HL-60 (cell line): ENCODE results near the gene CTNND2.

Source experiments
- DNase-seq, 2 experiments: peaks; one replicate each; pipeline ENCODE4 v3.0.0-alpha.2; 2010 to 2020; ENCODE audit warnings: low read depth in 1 of 2, low spot score in 1 of 2
- H3K27ac ChIP-seq: fragments of 250-450 bp; sonication (Bioruptor Pico); replicated peaks from 2 replicates; pipeline ENCODE4 v1.5.1; 2020; ENCODE audit warnings: mild to moderate bottlenecking, moderate library complexity
- H3K27me3 ChIP-seq: fragments of 250-450 bp; sonication (Bioruptor Pico); 2 replicates; pipeline ENCODE4 v1.5.1; 2021; ENCODE audit warnings: mild to moderate bottlenecking, moderate library complexity; ENCODE audit not compliant: insufficient read depth, poor library complexity, severe bottlenecking
- H3K4me3 ChIP-seq: replicated peaks from 2 replicates; pipeline ENCODE4 v1.5.1; 2011; ENCODE audit warnings: mild to moderate bottlenecking, control low read depth, low read length; ENCODE audit not compliant: insufficient read depth
- GABPA ChIP-seq: IDR thresholded peaks from 2 replicates; pipeline ENCODE4 v1.6.1; 2012; ENCODE audit warnings: low read depth
- POLR2AphosphoS5 ChIP-seq: IDR thresholded peaks from 2 replicates; pipeline ENCODE4 v1.6.1; 2012; ENCODE audit warnings: low read depth
- SPI1 ChIP-seq: IDR thresholded peaks from 2 replicates; pipeline ENCODE4 v1.6.1; 2012; ENCODE audit warnings: low read depth, mild to moderate bottlenecking, borderline replicate concordance
- TF ChIP-seq, protein P1 (sequence below): IDR thresholded peaks from 2 replicates; pipeline ENCODE4 v1.6.1; 2012; ENCODE audit warnings: low read depth; ENCODE audit not compliant: insufficient replicate concordance
- TF ChIP-seq, protein P2 (sequence below): IDR thresholded peaks from one replicate; pipeline ENCODE4 v1.5.1; 2011; ENCODE audit warnings: low read length, control low read depth, inconsistent platforms; ENCODE audit not compliant: insufficient read depth

CTNND2 gene

DNA sequence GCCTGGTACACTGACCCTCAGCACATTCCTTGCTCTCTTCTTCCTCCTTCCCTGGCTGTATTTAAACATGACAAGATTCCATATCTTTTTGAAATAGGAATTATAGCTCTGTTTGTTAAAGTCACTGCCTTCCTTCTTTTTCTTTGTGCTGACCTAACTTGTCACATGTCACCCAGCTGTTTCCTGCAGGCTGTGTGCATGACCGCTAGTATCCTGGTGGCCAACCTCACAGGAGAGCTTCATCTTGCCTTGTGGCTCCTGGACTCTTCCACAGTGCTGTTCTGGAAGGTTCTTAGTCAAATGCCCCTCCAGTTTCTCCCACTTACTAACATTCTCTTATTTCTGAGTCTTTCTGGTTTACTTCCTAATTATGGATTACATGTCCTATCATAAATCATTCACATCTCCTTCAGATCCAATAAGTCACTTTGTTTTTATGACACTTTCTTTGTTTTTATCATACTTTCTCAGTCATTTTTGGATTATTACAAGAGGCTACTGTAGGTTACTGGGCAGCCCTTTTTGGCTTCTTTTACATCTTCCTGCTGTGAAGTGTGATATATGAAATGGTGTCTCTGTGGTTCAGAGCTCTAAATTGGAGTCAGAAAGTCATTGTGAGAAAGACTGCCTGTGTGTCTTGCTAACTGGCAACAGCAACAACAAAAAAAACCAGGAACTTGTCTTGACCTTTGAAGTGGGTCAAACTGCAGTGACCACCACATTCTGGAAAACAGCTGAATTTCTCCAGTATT, 679.6 kb downstream of the CTNND2 start:
- H3K4me3 ChIP-seq, result no peak overlapping the region
- no peak overlapping the region for H3K27ac ChIP-seq
- no peak for TF ChIP-seq GABPA
- TF ChIP-seq, protein P1, sequence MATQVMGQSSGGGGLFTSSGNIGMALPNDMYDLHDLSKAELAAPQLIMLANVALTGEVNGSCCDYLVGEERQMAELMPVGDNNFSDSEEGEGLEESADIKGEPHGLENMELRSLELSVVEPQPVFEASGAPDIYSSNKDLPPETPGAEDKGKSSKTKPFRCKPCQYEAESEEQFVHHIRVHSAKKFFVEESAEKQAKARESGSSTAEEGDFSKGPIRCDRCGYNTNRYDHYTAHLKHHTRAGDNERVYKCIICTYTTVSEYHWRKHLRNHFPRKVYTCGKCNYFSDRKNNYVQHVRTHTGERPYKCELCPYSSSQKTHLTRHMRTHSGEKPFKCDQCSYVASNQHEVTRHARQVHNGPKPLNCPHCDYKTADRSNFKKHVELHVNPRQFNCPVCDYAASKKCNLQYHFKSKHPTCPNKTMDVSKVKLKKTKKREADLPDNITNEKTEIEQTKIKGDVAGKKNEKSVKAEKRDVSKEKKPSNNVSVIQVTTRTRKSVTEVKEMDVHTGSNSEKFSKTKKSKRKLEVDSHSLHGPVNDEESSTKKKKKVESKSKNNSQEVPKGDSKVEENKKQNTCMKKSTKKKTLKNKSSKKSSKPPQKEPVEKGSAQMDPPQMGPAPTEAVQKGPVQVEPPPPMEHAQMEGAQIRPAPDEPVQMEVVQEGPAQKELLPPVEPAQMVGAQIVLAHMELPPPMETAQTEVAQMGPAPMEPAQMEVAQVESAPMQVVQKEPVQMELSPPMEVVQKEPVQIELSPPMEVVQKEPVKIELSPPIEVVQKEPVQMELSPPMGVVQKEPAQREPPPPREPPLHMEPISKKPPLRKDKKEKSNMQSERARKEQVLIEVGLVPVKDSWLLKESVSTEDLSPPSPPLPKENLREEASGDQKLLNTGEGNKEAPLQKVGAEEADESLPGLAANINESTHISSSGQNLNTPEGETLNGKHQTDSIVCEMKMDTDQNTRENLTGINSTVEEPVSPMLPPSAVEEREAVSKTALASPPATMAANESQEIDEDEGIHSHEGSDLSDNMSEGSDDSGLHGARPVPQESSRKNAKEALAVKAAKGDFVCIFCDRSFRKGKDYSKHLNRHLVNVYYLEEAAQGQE, result no peak
- no peak for TF ChIP-seq SPI1
- TF ChIP-seq, protein P2, sequence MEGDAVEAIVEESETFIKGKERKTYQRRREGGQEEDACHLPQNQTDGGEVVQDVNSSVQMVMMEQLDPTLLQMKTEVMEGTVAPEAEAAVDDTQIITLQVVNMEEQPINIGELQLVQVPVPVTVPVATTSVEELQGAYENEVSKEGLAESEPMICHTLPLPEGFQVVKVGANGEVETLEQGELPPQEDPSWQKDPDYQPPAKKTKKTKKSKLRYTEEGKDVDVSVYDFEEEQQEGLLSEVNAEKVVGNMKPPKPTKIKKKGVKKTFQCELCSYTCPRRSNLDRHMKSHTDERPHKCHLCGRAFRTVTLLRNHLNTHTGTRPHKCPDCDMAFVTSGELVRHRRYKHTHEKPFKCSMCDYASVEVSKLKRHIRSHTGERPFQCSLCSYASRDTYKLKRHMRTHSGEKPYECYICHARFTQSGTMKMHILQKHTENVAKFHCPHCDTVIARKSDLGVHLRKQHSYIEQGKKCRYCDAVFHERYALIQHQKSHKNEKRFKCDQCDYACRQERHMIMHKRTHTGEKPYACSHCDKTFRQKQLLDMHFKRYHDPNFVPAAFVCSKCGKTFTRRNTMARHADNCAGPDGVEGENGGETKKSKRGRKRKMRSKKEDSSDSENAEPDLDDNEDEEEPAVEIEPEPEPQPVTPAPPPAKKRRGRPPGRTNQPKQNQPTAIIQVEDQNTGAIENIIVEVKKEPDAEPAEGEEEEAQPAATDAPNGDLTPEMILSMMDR, result no peak
- no peak for TF ChIP-seq POLR2AphosphoS5
- H3K27me3 ChIP-seq, result no peaks in the 10 kb centered on the region
- DNase-seq, result no peak

DNA sequence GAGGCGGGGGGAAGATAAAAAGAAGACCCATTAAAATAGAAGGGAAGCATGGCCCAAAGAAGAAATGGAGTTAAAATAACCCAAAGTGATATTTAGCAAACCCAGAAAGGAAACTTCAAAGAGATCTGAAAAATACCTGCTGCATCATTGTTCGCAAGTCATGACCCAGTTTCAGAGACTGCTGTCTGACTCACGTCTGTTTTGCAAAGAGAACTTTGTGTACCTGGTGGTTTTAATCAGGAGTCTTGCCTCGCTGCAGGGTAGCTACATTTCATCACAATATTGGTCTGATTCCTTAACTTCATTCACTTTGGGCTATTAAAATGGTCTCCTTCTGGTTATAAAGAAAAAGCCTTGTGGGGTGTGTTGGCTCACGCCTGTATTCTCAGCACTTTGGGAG, 682.1 kb downstream of the CTNND2 start:
- no peak overlapping the region for H3K4me3 ChIP-seq
- no peaks in the 10 kb centered on the region for H3K27me3 ChIP-seq
- H3K27ac ChIP-seq, result no peak overlapping the region
- DNase-seq, result no peak
- TF ChIP-seq, protein P2, result no peak
- TF ChIP-seq GABPA (no peak), SPI1 (no peak), POLR2AphosphoS5 (no peak)
- TF ChIP-seq, protein P1, result no peak

DNA sequence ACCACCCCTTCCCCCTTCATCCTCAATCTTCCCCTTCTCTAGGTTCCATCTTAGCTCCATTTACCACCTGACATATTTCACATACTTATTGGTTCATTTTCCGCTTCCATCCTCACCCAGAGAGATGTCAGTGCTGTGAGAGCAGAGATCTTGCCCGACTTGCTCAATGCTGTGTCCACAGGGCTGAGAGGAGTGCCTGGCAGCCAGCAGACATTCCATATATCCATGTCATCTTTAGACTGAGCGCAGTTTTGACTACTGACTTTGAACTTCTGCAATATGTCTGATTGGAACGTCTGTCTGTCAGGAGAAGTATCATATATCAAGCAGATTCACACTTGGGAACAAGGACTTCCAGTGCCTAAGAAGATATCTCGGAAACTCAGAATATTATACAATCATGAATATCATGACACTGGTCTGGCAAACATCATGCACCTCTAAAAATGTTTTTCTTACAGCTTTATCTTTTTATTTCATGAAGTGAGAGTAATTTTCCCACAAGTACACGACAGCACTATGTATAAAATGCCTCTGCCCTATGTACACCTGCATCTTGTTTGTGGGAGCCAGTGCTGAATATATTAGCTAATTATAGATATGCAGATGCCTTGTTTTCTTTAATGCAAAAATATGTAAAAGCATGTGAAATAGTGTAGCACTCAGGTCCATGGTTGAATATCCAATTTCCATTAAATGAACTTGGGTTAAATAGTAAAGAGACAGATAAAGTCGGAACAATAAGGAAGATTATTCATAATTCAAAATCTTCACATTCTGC, 689.2 kb downstream of the CTNND2 start:
- TF ChIP-seq, protein P2, result no peak
- TF ChIP-seq, protein P1, result no peak
- TF ChIP-seq POLR2AphosphoS5, result no peak
- Histone ChIP-seq H3K27ac (no peak overlapping the region), H3K4me3 (no peak overlapping the region), H3K27me3 (peaks cover 4% of the 10 kb centered on the region)
- DNase-seq, result no peak
